MCF 10A (cell line): ENCODE results near the gene ELK4. TPM values are rescaled to one million over a fixed set of nuclear protein-coding genes. Genes with fewer than 3 reads are reported as not detected.

Experiments
- BruUV-seq: library from RNA; stranded (reverse); fragments of 400-500 nt; replicated peaks from 2 replicates; lab custom pipeline; 2021; lab: Mats Ljungman, UMichigan
- CTCF ChIA-PET: fragments of 300-600 bp; sonication (Branson Sonifier 250); formaldehyde crosslinking; extraction: SDS; loops from one replicate; lab custom pipeline; 2021; ENCODE audit warnings: antibody characterized with exemption, inconsistent platforms; lab: Yijun Ruan, JAX
- POLR2A ChIA-PET: fragments of 300-600, 350-650 bp; sonication (Branson Sonifier 250); formaldehyde crosslinking; extraction: SDS; loops from one replicate; lab custom pipeline; 2020; ENCODE audit warnings: antibody characterized with exemption, inconsistent platforms; lab: Yijun Ruan, JAX
- DNase-seq: peaks from one replicate; pipeline ENCODE4 v3.0.0-alpha.2; 2018; ENCODE audit not compliant: unreplicated experiment
- H3K27ac Mint-ChIP-seq: one replicate; pipeline ENCODE4 v1.8.0; 2022; ENCODE audit warnings: mild to moderate bottlenecking, low read depth, mixed read lengths; ENCODE audit not compliant: unreplicated experiment
- H3K27me3 Mint-ChIP-seq: one replicate; pipeline ENCODE4 v1.8.0; 2022; ENCODE audit warnings: mixed read lengths; ENCODE audit not compliant: insufficient read depth, unreplicated experiment
- H3K36me3 Mint-ChIP-seq: one replicate; pipeline ENCODE4 v1.8.0; 2022; ENCODE audit warnings: mild to moderate bottlenecking, moderate library complexity, mixed read lengths; ENCODE audit not compliant: insufficient read depth, unreplicated experiment
- H3K4me1 Mint-ChIP-seq: one replicate; pipeline ENCODE4 v1.8.0; 2022; ENCODE audit warnings: mixed read lengths; ENCODE audit not compliant: insufficient read depth, unreplicated experiment
- H3K4me3 Mint-ChIP-seq: one replicate; pipeline ENCODE4 v1.8.0; 2022; ENCODE audit warnings: mild to moderate bottlenecking, moderate library complexity, mixed read lengths; ENCODE audit not compliant: unreplicated experiment
- H3K9me3 Mint-ChIP-seq: one replicate; pipeline ENCODE4 v1.8.0; 2022; ENCODE audit warnings: mixed read lengths; ENCODE audit not compliant: unreplicated experiment
- intact Hi-C: fragments of 100-400 bp; cut with micrococcal nuclease; formaldehyde crosslinking; loops from 2 replicates; pipeline ENCODE4 v1.14.1; 2022
- total RNA-seq: library from RNA; stranded (reverse); gene quantifications from 2 replicates; pipeline ENCODE4 v1.2.3, GENCODE V29; 2022
- TF ChIP-seq, protein P1 (sequence below): fragments of 200-600 bp; IDR thresholded peaks from one replicate; pipeline ENCODE4 v1.8.0; 2022; ENCODE audit warnings: antibody characterized with exemption, mild to moderate bottlenecking; ENCODE audit not compliant: unreplicated experiment

Gene ELK4
- total RNA-seq, 1 experiment from 2014 or later: 101 TPM

GRCh38 chr1:205577874-205578658, 53.7 kb downstream of the ELK4 start:
- ChIA-PET CTCF (interaction anchor here (0.6 to 26.1 kb wide), 5 partner anchors 13 to 328 kb away, joined by 3 to 918 read pairs (median 4); no protein-coding TSS in a partner anchor), POLR2A (interaction anchor here (0.6 to 1.6 kb wide), 4 partner anchors 55 to 208 kb away, joined by 3 to 9 read pairs (median 3); partner anchors contain the start of gene ELK4)

DNA sequence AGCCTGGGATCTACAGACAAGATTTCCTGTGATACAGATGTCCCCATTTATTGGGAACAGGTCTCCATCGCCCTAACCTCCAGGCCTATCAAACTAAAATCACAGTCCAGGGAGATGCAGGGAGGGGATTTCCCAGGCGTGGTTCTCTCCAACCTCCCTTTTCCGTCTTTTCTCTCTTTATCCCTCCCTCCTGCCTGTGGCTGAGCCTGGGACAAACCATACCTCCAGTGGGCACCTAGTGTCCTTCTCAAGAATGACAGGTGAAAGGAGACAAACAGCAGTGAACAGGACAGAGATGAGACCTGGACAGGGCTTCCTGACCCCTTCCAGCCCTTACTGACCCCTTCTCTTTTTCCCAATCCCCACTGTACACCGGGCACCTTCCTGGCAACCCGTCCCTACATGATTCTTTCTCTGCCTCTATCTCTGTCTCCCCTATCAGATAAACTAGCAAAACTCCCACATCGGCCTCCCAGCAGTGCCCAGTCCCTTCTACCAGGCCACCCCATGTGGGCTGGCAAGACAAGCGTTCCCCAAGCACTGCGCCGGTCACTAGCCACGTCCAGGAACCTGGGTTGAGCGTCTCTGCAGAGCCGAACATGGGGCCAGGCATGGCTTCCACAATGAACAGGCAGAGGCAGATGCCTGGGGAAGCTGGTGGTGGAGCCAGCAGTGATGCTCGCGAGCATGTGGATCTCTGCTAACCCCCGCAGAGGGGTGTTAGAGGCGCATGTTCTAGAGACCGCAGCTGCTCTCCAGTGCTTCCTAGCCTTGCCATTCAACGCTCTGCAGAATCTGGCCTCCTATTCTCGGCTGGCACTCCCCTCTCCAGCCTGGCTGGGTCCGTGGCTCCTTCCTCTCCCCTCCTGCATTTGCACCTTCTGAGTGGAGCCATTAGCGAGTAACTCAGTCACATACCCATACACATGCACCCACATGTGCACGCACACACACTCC, 54.7 kb downstream of the ELK4 start:
- no peaks in the 10 kb centered on the region for H3K36me3 Mint-ChIP-seq

More at GRCh38 chr1:205577874-205578658, 53.7 kb downstream of the ELK4 start:
- Mint-ChIP-seq H3K27me3 (peaks cover 86% of the 10 kb centered on the region), H3K36me3 (no peaks in the 10 kb centered on the region), H3K4me1 (peaks cover 6% of the 10 kb centered on the region), H3K4me3 (no peak overlapping the region), H3K9me3 (no peaks in the 10 kb centered on the region), H3K27ac (no peak overlapping the region)
- DNase-seq: no peak
- BruUV-seq: no TSS peak
- TF ChIP-seq, protein P1, sequence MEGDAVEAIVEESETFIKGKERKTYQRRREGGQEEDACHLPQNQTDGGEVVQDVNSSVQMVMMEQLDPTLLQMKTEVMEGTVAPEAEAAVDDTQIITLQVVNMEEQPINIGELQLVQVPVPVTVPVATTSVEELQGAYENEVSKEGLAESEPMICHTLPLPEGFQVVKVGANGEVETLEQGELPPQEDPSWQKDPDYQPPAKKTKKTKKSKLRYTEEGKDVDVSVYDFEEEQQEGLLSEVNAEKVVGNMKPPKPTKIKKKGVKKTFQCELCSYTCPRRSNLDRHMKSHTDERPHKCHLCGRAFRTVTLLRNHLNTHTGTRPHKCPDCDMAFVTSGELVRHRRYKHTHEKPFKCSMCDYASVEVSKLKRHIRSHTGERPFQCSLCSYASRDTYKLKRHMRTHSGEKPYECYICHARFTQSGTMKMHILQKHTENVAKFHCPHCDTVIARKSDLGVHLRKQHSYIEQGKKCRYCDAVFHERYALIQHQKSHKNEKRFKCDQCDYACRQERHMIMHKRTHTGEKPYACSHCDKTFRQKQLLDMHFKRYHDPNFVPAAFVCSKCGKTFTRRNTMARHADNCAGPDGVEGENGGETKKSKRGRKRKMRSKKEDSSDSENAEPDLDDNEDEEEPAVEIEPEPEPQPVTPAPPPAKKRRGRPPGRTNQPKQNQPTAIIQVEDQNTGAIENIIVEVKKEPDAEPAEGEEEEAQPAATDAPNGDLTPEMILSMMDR: no peak
- intact Hi-C loops: no loop called here

GRCh38 chr1:205576011-205576410, 55.8 kb downstream of the ELK4 start:
- POLR2A ChIA-PET: no interaction called here
- Mint-ChIP-seq H3K4me3 (no peak overlapping the region), H3K4me1 (peaks cover 6% of the 10 kb centered on the region), H3K27me3 (peaks cover 90% of the 10 kb centered on the region), H3K9me3 (no peaks in the 10 kb centered on the region), H3K36me3 (no peaks in the 10 kb centered on the region), H3K27ac (no peak overlapping the region)
- BruUV-seq: no TSS peak
- no peak for DNase-seq
- CTCF ChIA-PET: interaction anchor here (0.5 to 2.3 kb wide), 6 partner anchors 47 to 1550 kb away, joined by 3 to 10 read pairs (median 4); no protein-coding TSS in a partner anchor
- TF ChIP-seq, protein P1: no peak
- intact Hi-C loops: no loop called here

More for the DNA sequence above, 54.7 kb downstream of the ELK4 start:
- intact Hi-C loops: no loop called here
- no peak for DNase-seq
- BruUV-seq: no TSS peak
- no peaks in the 10 kb centered on the region for H3K9me3 Mint-ChIP-seq
- peaks cover 6% of the 10 kb centered on the region for H3K4me1 Mint-ChIP-seq
- ChIA-PET CTCF (interaction anchor here (0.6 to 26.1 kb wide), 5 partner anchors 14 to 329 kb away, joined by 3 to 918 read pairs (median 4); no protein-coding TSS in a partner anchor), POLR2A (interaction anchor here (0.6 to 1.5 kb wide), 2 partner anchors 56 to 209 kb away, joined by 3 to 9 read pairs; partner anchors contain the start of gene ELK4)
- no peak overlapping the region for H3K27ac Mint-ChIP-seq
- peaks cover 90% of the 10 kb centered on the region for H3K27me3 Mint-ChIP-seq
- TF ChIP-seq, protein P1: no peak
- H3K4me3 Mint-ChIP-seq: no peak overlapping the region
